BE2C (cell line): Measurements from ENCODE around the gene FBXL19.

Source experiments
- DNase-seq: peaks from one replicate; pipeline ENCODE4 v3.0.0-alpha.2; 2020
- H3K27me3 ChIP-seq: fragments of 250-450 bp; sonication (Bioruptor Pico); 2 replicates; pipeline ENCODE4 v1.5.1; 2020; ENCODE audit warnings: mild to moderate bottlenecking
- H3K36me3 ChIP-seq: fragments of 250-450 bp; sonication (Bioruptor Pico); 2 replicates; pipeline ENCODE4 v1.5.1; 2020; ENCODE audit warnings: mild to moderate bottlenecking
- H3K4me1 ChIP-seq: fragments of 250-450 bp; sonication (Bioruptor Pico); 2 replicates; pipeline ENCODE4 v1.5.1; 2020
- H3K4me3 ChIP-seq: 2 replicates; pipeline ENCODE4 v1.5.1; 2011; ENCODE audit warnings: low read depth, low read length
- H3K9me3 ChIP-seq: fragments of 250-450 bp; sonication (Bioruptor Pico); 2 replicates; pipeline ENCODE4 v1.5.1; 2020
- CTCF ChIP-seq: IDR thresholded peaks from 2 replicates; pipeline ENCODE4 v1.5.1; 2012; ENCODE audit warnings: mild to moderate bottlenecking, low read depth, low read length

Gene FBXL19

DNA sequence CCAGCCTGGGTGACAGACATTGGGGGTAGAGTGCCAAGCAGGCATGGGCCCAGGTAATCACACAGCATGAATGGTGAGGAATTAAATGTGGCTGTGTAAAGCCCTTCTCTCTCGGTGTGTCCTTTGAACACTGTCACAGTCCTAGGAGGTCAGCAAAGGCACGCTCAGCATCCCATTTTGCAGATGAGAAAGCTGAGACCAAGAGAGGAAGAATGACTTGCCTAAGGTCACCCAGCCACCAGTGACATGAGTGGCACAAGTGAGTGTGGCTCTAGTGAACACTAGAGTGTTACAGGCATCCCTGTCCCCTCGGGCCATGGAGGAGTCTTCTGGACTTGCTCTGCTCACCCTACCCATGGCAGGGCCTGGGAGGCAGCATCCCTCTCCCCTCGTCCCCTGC is 16.3 kb upstream of the FBXL19 start:
- no peak for DNase-seq
- Histone ChIP-seq H3K4me3 (no peak overlapping the region), H3K27me3 (no peaks in the 10 kb centered on the region), H3K36me3 (no peaks in the 10 kb centered on the region), H3K9me3 (no peaks in the 10 kb centered on the region), H3K4me1 (no peaks in the 10 kb centered on the region)
- TF ChIP-seq CTCF: no peak

GRCh38 chr16:30910427-30911029 is 12.8 kb upstream of the FBXL19 start:
- H3K9me3 ChIP-seq: no peaks in the 10 kb centered on the region
- H3K4me3 ChIP-seq: no peak overlapping the region
- no peaks in the 10 kb centered on the region for H3K36me3 ChIP-seq
- TF ChIP-seq CTCF: no peak
- H3K27me3 ChIP-seq: no peaks in the 10 kb centered on the region
- DNase-seq: no peak
- no peaks in the 10 kb centered on the region for H3K4me1 ChIP-seq

DNA sequence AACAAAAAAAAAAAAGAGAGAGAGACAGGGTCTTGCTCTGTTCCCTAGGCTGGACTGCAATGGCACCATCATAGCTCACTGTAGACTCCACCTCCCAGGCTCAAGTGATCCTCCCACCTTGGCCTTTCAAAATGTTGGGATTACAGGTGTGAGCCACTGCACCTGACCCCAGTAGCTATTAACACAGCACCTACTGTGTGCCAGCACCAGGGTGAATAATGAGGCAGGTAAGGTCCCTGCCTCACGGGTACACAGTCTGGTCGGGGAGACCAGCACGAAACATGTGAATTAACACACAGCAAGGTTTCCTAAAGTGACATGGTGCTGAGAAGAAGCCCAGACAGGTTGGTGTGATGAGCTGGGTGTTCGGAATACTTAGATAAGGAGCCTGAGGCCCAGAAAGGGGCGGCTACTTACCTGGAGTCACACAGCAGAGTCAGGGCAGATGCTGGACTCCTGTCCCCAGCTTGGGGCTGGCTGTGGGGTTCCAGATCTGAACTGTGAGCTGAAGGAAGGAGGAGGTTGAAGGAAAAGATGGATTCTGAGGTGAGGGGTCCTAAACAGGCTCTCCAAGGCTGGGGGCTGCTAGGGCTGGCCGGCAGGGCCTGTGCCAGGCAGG is 10.5 kb upstream of the FBXL19 start:
- DNase-seq: no peak
- H3K36me3 ChIP-seq: no peaks in the 10 kb centered on the region
- no peak overlapping the region for H3K4me3 ChIP-seq
- H3K27me3 ChIP-seq: no peaks in the 10 kb centered on the region
- H3K4me1 ChIP-seq: no peaks in the 10 kb centered on the region
- H3K9me3 ChIP-seq: no peaks in the 10 kb centered on the region
- no peak for TF ChIP-seq CTCF

DNA sequence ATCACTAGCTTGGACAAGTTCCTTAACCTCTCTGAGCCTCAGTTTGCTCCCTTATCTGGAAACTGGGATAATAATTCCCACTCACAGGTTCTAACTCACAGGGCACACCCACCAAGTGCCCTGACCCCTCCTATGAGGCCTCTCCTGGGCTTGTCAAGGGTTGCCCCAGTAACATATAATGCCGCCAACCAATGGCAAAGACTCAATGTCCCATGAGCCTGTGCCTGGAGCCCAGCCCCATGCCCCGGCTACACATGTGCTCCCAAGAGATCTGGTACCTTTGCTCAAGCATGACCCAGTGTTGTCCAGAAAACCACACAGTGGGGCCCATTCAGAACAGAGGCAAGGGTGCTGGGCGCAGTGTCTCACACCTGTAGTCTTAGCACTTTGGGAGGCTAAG is 8.5 kb upstream of the FBXL19 start:
- Histone ChIP-seq H3K27me3 (no peaks in the 10 kb centered on the region), H3K36me3 (no peaks in the 10 kb centered on the region)
- no peak for TF ChIP-seq CTCF

DNA sequence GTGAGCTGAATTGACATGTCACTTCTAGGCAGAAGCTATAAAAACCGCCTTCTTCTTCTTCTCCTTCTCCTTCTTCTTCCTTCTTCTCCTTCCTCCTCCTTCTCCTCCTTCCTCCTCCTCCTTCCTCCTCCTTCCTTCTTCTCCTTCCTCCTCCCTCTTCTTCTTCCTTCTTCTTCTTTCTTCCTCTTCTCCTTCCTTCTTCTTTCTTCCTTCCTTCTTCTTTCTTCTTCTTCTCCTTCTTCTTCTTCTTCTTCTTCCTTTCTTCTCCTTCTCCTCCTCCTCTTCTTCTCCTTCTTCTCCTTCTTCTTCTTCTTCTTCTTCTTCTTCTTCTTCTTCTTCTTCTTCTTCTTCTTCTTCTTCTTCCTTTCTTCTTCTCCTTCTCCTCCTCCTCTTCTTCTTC is 4.8 kb upstream of the FBXL19 start:
- no peak for TF ChIP-seq CTCF
- Histone ChIP-seq H3K27me3 (no peaks in the 10 kb centered on the region), H3K9me3 (no peaks in the 10 kb centered on the region), H3K4me3 (no peak overlapping the region), H3K36me3 (no peaks in the 10 kb centered on the region), H3K4me1 (no peaks in the 10 kb centered on the region)
- DNase-seq: no peak

More for the DNA sequence above, 8.5 kb upstream of the FBXL19 start:
- H3K4me1 ChIP-seq: no peaks in the 10 kb centered on the region
- DNase-seq: no peak
- no peak overlapping the region for H3K4me3 ChIP-seq
- H3K9me3 ChIP-seq: no peaks in the 10 kb centered on the region

- Histone ChIP-seq H3K9me3 (no peaks in the 10 kb centered on the region), H3K36me3 (no peaks in the 10 kb centered on the region), H3K4me1 (no peaks in the 10 kb centered on the region), H3K27me3 (no peaks in the 10 kb centered on the region), H3K4me3 (no peak overlapping the region)
- DNase-seq: no peak
- TF ChIP-seq CTCF: no peak
These were observed 2.5 kb upstream of the FBXL19 start for GRCh38 chr16:30920891-30921290.
